GM12878 (cell line): ENCODE data around the gene KCND3. TPM values are rescaled to one million over a fixed set of nuclear protein-coding genes. Genes with fewer than 3 reads are reported as not detected.

ENCODE experiments used
- ATAC-seq: fragments of 200-7000 bp; cut with Tn5 transposase; 3 replicates; pipeline ENCODE4 v1.9.1; 2020; ENCODE audit warnings: mild to moderate bottlenecking, moderate library complexity
- BruUV-seq: library from RNA; stranded (reverse); fragments of 400-500 nt; replicated peaks from 2 replicates; lab custom pipeline; 2021; lab: Mats Ljungman, UMichigan
- CTCF ChIA-PET: fragments of 300-600 bp; sonication (Branson Sonifier 250); formaldehyde crosslinking; extraction: SDS; loops from one replicate; lab custom pipeline; 2021; ENCODE audit warnings: inconsistent platforms; lab: Yijun Ruan, JAX
- POLR2A ChIA-PET: fragments of 350-600 bp; formaldehyde crosslinking; extraction: SDS; loops from one replicate; lab custom pipeline; 2021; ENCODE audit warnings: inconsistent platforms; lab: Charles Lee
- RAD21 ChIA-PET: fragments of 300-600 bp; sonication (Branson Sonifier 250); formaldehyde crosslinking; loops from one replicate; lab custom pipeline; 2023; ENCODE audit warnings: antibody characterized with exemption; ENCODE audit not compliant: unreplicated experiment; lab: Charles Lee
- SMC1A ChIA-PET: fragments of 300-600 bp; sonication (Branson Sonifier 250); formaldehyde crosslinking; loops from one replicate; lab custom pipeline; 2023; ENCODE audit not compliant: unreplicated experiment, uncharacterized antibody; lab: Charles Lee
- DNase-seq: peaks from one replicate; pipeline ENCODE4 v3.0.0-alpha.2; 2011; ENCODE audit warnings: low read depth, low spot score
- FAIRE-seq: peaks from 3 replicates; lab custom pipeline; 2011; peaks lifted over from hg19 to GRCh38; lab: Jason Lieb, UNC
- H2AFZ ChIP-seq: 2 replicates; pipeline ENCODE4 v1.6.0; 2011; ENCODE audit warnings: low read depth, low read length, control low read depth; ENCODE audit not compliant: control insufficient read depth
- H3K27ac ChIP-seq: 2 replicates; pipeline ENCODE4 v1.5.1; 2011; ENCODE audit warnings: control low read depth; ENCODE audit not compliant: control insufficient read depth, insufficient read depth
- H3K27me3 ChIP-seq, 2 experiments: replicated peaks in 1 of 2; 2 replicates each; pipeline versions ENCODE4 v1.6.0 to v1.6.1; 2011; ENCODE audit warnings: low read length in 1 of 2; ENCODE audit not compliant: control insufficient read depth in 2 of 2, insufficient read depth in 2 of 2
- H3K36me3 ChIP-seq, 2 experiments: 2 replicates each; pipeline ENCODE4 v1.5.1; 2011; ENCODE audit warnings: low read length in 1 of 2; ENCODE audit not compliant: control insufficient read depth in 2 of 2, insufficient read depth in 2 of 2
- H3K4me1 ChIP-seq: 2 replicates; pipeline ENCODE4 v1.6.1; 2011; ENCODE audit warnings: mild to moderate bottlenecking, low read length, moderate library complexity, mixed read lengths; ENCODE audit not compliant: control insufficient read depth, insufficient read depth
- H3K4me2 ChIP-seq: 2 replicates; pipeline ENCODE4 v1.6.0; 2011; ENCODE audit warnings: control low read depth; ENCODE audit not compliant: control insufficient read depth, insufficient read depth
- H3K4me3 ChIP-seq: fragments of 200-600 bp; sonication (generic); 2 replicates; pipeline ENCODE4 v1.5.1; 2016
- H3K79me2 ChIP-seq: 2 replicates; pipeline ENCODE4 v1.6.0; 2011; ENCODE audit warnings: low read length; ENCODE audit not compliant: control insufficient read depth, insufficient read depth
- H3K9ac ChIP-seq: 2 replicates; pipeline ENCODE4 v1.8.0; 2011; ENCODE audit warnings: low read length, control low read depth, mixed read lengths; ENCODE audit not compliant: control insufficient read depth, insufficient read depth
- H3K9me3 ChIP-seq: replicated peaks from 3 replicates; pipeline ENCODE4 v1.5.1; 2011; ENCODE audit warnings: mild to moderate bottlenecking, low read length; ENCODE audit not compliant: control insufficient read depth, insufficient read depth
- H4K20me1 ChIP-seq: 2 replicates; pipeline ENCODE4 v1.6.0; 2011; ENCODE audit not compliant: control insufficient read depth, insufficient read depth
- MEF2A ChIP-seq: IDR thresholded peaks from 2 replicates; pipeline ENCODE4 v1.6.1; 2011; ENCODE audit warnings: low read depth, mild to moderate bottlenecking, low read length, moderate library complexity; ENCODE audit not compliant: insufficient read depth
- NFIC ChIP-seq: IDR thresholded peaks from 2 replicates; pipeline ENCODE4 v1.6.1; 2012; ENCODE audit warnings: low read depth, mild to moderate bottlenecking, inconsistent platforms, low read length, moderate library complexity
- WGBS: methylation state at CpG from one replicate; pipeline ENCODE4 v1.1.6; 2016; ENCODE audit warnings: low lambda C conversion rate; ENCODE audit not compliant: insufficient replicate concordance, insufficient coverage; ENCODE audit errors: missing lambda C conversion rate; 5-methylcytosine and 5-hydroxymethylcytosine counted together
- in situ Hi-C: fragments of 300-500 bp; cut with MboI; formaldehyde crosslinking; loops from 9 replicates; pipeline ENCODE4 v1.14.3; 2018; ENCODE audit warnings: mixed read lengths
- intact Hi-C: fragments of 100-400 bp; cut with micrococcal nuclease; formaldehyde crosslinking; loops from one replicate; pipeline ENCODE4 v1.14.2; 2022; ENCODE audit not compliant: unreplicated experiment
- polyA plus RNA-seq, 11 experiments: library from polyadenylated mRNA; depleted of rRNA in 4 of 11; unstranded in 6 of 11; stranded (reverse) in 5 of 11; fragments of >200 nt; fragmentation: Nextera tagmentation in 4 of 11; fragmentation: Illumina TruSeq in 1 of 11; extraction: Ambion mirVana in 4 of 11; extraction: Trizol in 1 of 11; gene quantifications; 1 replicate in 1 of 11; 2 replicates in 10 of 11; pipeline versions ENCODE4 v1.2.1 to v1.2.3, GENCODE V29; 2011 to 2016; ENCODE audit warnings: inconsistent platforms in 2 of 11, missing spikeins in 2 of 11, low read depth in 1 of 11
- total RNA-seq, 4 experiments: library from RNA; depleted of rRNA in 3 of 4; stranded (reverse); fragments of >200 nt in 3 of 4; fragmentation: Illumina TruSeq in 1 of 4; extraction: Trizol in 1 of 4; gene quantifications; 2 replicates each; pipeline versions ENCODE4 v1.2.1 to v1.2.3, GENCODE V29; 2013 to 2021
- TF ChIP-seq, protein P1 (sequence below): fragments of 450-650 bp; formaldehyde crosslinking; IDR thresholded peaks from 2 replicates; pipeline ENCODE4 v1.5.0; 2022; ENCODE audit warnings: mild to moderate bottlenecking, missing genetic modification characterization

Gene KCND3
- total and polyA plus RNA-seq, 10 of the 15 experiments (the other 5 are each of a cell fraction or from before 2014, with no cell fraction given): 0.02 TPM; not detected in 9

DNA sequence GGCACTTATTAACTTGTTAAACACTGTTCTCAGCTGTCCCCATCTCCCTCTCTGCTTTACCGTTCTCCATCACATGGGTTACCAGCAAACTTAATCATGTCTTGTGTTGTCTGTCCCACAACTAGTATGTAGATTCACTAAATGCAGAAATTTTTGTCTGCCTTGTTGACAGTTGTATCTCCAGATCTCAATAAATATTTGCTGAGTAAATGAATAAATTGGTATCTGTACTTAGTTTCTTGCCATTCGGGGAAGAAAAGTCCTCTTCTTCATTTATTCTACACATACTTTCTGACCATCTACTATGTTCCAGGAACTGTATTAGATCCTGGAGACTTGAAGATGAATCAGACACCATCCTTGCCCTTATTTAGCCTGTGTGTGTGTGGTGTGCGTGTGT is 97.9 kb downstream of the KCND3 start:
- TF ChIP-seq NFIC (no peak), MEF2A (no peak)
- TF ChIP-seq, protein P1, sequence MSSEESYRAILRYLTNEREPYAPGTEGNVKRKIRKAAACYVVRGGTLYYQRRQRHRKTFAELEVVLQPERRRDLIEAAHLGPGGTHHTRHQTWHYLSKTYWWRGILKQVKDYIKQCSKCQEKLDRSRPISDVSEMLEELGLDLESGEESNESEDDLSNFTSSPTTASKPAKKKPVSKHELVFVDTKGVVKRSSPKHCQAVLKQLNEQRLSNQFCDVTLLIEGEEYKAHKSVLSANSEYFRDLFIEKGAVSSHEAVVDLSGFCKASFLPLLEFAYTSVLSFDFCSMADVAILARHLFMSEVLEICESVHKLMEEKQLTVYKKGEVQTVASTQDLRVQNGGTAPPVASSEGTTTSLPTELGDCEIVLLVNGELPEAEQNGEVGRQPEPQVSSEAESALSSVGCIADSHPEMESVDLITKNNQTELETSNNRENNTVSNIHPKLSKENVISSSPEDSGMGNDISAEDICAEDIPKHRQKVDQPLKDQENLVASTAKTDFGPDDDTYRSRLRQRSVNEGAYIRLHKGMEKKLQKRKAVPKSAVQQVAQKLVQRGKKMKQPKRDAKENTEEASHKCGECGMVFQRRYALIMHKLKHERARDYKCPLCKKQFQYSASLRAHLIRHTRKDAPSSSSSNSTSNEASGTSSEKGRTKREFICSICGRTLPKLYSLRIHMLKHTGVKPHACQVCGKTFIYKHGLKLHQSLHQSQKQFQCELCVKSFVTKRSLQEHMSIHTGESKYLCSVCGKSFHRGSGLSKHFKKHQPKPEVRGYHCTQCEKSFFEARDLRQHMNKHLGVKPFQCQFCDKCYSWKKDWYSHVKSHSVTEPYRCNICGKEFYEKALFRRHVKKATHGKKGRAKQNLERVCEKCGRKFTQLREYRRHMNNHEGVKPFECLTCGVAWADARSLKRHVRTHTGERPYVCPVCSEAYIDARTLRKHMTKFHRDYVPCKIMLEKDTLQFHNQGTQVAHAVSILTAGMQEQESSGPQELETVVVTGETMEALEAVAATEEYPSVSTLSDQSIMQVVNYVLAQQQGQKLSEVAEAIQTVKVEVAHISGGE (CRISPR knock-in tag): no peak
- no peaks in the 10 kb centered on the region for H3K9me3 ChIP-seq
- peaks cover 0 to 2% of the 10 kb centered on the region in 2 experiments; a peak in 3 of 4 replicates for H3K27me3 ChIP-seq
- intact Hi-C loops (no loop called here), in situ Hi-C loops (no loop called here)
- H3K4me1 ChIP-seq: no peaks in the 10 kb centered on the region
- no peak overlapping the region for H3K9ac ChIP-seq
- no peak for ATAC-seq
- RAD21 ChIA-PET: no interaction called here
- BruUV-seq: no TSS peak
- CTCF ChIA-PET: interaction anchor here (0.7 kb wide), 1 partner anchor 39 kb away, joined by 4 read pairs; no protein-coding TSS in a partner anchor
- no peak overlapping the region for H3K4me3 ChIP-seq
- SMC1A ChIA-PET: no interaction called here
- POLR2A ChIA-PET: no interaction called here
- H3K79me2 ChIP-seq: no peaks in the 10 kb centered on the region
- no peaks in the 10 kb centered on the region for H4K20me1 ChIP-seq
- no peak overlapping the region for H3K4me2 ChIP-seq
- no peak for FAIRE-seq
- no peak overlapping the region for H3K27ac ChIP-seq
- H3K36me3 ChIP-seq: no peaks in the 10 kb centered on the region
- WGBS: 20% methylated on average over 3 of the region's 3 CpGs
- no peak for DNase-seq
- no peak overlapping the region for H2AFZ ChIP-seq
